GM19324 (cell line): ENCODE measurements around the gene HTR3D.
"Not testable (repeated sequence)": the region's sequence is repeated elsewhere in the genome, so short reads cannot be mapped to it uniquely, and the experiment has no call there.

Experiments
- ATAC-seq: cut with Tn5 transposase; IDR thresholded peaks from one replicate; pipeline ENCODE4 v1.9.1; 2021; ENCODE audit warnings: mild to moderate bottlenecking, moderate library complexity; ENCODE audit not compliant: unreplicated experiment, low FRiP score

HTR3D gene

DNA sequence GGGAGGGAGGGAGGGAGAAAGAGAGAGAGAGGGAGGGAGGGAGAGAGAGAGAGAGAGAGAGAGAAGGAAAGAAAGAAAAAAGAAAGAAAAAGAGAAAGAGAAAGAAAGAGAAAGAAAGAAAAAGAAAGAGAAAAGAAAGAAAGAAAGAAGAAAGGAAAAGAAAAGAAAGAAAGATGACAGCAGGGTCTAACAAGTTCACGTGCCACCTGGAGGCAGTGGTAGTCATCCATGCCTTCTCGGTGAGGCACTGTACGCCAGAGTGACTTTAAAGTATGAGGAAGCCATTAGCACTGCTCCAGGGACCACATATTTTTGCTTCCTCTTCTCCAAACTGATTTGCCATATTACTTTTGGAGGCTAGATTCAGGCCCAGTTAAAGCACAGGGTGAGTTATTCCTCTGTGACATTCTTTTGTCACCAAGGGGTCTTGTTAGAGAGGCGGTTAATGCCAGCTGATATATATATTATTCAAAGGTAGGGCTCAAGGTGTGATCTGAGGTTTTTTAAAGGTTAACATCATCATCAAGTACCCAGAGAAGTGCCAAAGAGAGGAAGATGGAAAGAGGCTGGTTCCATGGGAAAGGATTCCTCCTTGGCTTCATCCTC is at the start of gene HTR3D:
HTR3D (plus strand) TSS at position 556 of the 606 bp plus-strand sequence; CDS start at position 556, 0 bp downstream.
- no peak for ATAC-seq

GRCh38 chr3:183981990-183982644 is 49.4 kb upstream of the HTR3D start:
- ATAC-seq, result no peak

DNA sequence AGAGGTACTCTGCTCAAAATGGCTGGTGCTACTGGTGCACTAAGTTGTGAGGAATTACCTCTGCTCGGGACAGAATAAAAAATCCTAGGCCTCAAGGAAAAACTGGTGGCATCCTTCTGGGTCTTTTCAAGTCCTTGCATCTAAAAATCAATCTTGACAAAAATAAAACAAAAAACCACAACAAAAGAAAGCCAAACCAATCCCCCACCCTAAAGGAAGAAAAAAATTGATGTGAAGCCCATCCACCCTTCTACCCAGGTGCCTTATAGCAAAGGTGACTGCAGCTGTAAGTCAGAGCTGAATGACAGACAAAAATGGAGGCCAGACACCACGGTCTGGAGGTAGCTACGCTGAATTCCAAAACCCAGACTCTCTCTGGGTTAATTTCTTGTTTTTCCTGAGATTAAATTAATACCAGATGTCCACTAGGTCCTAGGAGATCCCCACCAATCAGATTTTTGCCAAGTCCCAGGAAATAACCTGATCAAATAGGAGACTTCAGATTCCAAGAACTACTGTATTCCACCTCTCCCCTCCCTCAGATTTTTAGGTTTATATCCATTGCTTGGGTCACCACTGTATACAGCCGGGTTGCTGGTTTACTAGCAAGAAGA is 47.3 kb upstream of the HTR3D start:
- ATAC-seq, result no peak

DNA sequence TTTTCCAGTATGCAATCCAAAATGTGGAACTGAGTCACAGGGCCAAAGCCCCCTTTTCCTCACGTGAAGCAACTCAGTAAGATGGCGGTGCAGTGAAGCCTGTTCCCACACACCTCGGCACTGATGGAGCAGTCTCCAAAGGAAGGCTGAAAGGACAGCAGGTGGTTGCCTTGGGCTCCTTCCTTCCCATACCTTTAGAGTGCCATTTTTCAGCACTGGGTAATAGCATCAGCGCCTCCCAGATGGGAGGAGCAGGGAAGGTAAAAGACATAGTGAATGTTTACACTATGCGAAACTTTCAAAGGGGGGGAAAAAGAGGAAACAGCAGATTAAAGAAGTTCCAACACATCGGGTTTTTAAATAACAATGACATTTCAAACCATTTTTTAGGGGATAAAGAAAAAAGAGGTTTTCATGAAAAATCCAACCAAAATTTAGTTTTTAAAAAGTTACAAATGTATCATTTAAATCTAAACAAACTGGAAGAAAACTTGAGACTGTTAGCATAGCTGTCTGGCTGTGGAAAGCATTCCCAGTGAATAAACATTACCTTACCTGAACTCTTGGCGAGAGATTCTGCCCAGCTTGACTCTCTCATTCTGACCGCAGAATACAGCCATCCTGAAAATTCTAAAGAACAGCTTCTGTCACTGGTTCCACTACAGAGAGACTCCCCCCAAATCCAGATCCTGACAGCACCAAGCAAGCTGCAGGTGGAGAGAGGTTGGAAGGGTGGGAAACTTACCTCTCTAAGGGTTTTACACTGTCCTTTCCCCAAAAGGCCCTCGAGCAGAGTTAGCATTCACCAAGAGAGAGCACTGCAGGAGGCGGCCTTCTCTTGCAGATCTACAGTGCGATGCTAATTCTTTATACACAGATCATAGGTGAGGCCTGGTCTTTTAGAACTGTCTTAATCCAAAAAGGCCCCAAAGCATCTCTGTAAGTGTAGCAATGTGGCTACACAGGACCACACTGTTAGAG is 46.5 kb upstream of the HTR3D start:
- no peak for ATAC-seq

GRCh38 chr3:183987000-183987600 is 44.4 kb upstream of the HTR3D start:
- ATAC-seq, result no peak

DNA sequence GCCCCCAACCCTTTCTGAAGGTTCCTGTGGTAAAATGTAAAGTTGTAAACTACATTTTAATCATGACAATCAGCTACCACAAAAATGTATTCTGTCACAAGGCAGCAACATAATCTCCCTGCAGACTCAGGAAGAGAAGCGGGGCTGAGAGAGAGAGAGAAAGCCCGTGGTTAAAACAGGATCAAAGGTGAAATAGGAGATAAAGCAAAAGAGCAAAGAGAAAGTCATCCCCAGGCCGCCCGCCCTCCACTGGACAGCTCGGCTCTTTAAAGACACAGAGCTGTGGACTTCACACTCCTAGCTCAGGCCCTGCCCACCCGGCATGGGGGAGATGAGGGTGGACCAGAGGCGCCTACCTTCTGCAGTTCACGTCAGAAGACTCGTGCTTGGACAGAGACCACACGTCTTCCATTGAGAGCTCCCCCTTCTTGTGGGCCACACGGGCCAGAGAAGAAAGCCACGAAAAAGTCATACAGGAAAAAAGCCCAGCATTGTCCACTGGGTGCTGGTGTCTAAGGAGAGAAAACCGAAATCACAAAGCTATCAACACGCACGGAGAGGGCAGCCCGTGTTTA is 43.2 kb upstream of the HTR3D start:
- ATAC-seq, result no peak

- ATAC-seq, result no peak
Measured at GRCh38 chr3:183991403-183991802, 40.1 kb upstream of the HTR3D start.

GRCh38 chr3:184001761-184002160 is 29.8 kb upstream of the HTR3D start:
- ATAC-seq, result no peak

DNA sequence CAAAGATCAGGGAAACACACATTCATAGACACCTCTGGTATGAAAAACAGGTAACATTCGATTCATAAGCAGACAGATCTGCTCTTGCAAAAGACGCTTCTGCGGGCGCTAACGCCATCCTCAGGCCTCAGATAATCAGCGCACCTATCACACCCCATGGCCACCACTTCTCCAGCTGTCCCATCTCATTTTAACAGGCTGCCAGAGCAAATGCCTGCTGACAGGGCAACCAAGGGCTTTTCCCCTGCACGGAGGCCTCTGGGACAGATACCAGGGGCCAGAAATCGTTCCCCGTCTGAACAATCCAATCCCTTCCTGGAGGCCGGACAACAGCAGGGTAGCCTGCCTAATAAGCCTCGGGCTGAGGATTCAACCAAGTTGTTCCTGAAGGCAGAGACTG is 29.1 kb upstream of the HTR3D start:
- no peak for ATAC-seq

DNA sequence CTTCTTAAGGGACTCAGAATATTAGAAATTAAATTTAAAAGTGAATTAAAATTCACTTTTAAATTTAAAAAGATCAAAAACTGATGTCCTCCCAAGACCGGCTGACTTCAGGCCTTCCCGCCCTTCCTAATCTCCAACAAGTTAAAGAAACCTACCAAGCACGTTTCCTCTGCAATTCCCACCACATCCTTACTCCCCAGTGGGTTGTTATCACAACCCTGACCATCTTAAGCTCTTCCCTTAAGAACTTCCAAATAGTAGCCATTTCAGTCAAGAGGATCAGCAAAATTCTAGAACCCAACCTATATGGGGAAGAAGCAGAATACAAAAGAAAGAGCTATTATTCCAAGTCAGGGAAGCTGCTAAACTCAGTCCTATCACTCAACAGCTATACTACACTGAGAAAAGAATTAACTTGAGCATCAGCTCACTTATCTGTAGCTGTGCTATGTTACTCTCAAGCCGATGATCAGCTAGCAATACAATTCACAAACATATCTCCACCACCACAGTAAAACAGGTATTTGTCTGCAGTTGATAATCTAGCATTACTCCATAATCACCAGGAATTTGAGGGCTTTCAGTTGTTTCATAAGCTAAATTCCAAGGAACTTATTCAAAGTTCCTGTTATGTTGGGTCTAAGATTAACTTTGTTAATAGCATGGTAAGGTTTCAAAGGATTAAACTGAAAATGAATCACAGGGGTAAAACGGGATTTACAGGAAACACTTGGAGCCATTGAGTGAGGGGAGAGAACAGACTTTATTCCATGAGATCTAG is 28.2 kb upstream of the HTR3D start:
- no peak for ATAC-seq

DNA sequence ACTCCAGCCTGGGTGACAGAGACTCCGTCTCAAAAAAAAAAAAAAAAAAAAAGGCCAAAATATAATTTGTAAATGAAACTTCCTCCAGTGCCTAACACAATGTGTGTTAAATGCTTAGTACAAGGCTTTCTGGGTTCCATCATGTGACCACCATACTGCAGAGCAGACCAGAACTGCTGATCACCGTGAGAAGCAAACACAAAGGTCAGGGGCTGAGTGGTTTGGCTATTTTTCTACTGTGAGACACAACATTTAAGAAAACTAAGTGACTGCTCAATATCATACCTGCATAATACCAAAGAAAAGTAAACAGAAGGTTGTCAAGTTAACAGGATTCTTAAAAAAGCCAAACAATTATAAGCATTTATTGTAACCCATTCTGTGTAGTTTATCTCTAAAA is 27.1 kb upstream of the HTR3D start:
- ATAC-seq, result no peak

GRCh38 chr3:184005941-184006507 is 25.5 kb upstream of the HTR3D start:
- peak; percentile 82 for ATAC-seq

- ATAC-seq, result not testable (repeated sequence)
Measured at GRCh38 chr3:184007143-184007813, 24.3 kb upstream of the HTR3D start.

DNA sequence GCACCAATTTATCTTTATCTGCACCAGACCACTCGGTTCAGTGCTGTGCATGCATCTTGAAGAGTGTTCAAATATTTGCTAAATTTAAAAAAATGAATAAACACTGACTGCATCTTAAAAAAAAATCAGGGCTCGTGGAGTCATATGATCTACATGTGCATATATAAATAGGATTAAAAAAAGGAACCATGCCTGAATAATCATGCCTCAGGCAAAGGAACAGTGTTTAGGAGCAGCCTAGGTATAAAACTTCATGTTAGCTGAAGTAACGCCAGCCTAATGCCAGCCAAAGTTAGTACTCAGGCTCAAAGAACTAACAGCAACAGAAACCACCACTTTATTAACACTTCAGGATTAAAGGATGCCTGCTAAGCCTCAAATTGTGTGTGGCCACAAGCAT is 23.4 kb upstream of the HTR3D start:
- no peak for ATAC-seq

- ATAC-seq, result no peak
Measured at GRCh38 chr3:184011230-184011876, 20.2 kb upstream of the HTR3D start.

DNA sequence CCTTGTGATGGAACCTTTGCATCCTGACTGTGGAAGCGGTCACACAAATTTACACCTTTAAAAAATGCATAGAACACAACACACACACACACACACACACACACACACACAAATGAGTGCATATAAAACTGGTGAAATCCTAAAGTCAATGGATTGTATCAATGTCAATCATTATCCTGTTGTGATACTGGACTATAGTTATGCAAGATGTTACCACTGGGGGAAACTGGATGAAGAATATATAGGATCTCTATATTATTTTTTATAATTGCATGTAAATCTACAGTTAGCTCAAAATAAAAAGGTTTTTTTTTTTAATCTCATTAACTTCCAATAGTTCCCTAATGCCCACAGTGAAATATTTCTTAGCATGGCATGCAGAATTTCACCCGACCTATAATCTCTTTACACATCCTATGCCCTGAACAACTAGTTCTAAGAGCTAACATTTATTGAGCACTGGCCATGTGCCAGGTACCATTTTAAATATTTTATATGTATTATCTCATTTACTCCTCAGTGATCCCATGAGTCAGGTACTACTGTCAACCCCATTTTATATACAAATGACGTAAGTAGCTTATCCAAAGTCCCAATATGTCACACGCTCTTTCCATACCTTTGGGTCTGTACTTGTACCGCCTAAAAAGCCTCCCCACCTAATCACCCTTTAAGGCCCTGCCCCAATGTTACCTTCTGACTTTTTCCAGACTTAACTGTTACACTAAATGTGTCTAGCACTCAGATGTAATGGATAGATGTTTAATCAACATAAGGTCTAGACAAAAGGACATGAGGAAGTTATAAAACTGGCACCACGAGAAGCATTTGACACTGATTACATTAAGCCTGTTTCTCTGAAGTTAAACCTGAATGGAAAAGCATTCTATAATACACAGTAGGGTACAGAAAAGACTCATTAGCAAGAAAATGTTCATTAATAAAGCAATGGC is 19.3 kb upstream of the HTR3D start:
- ATAC-seq, result no peak
